ENCODE results near the gene CDC73. TPM values are rescaled to one million over a fixed set of nuclear protein-coding genes. Genes with fewer than 3 reads are reported as not detected.

The CDC73 gene
- total RNA-seq, 2 experiments from 2014 or later = 65.4 to 66.5 TPM

- POLR2A ChIA-PET = interaction anchor here (0.6 kb wide), 1 partner anchor 522 kb away, joined by 3 read pairs; no protein-coding TSS in a partner anchor
- no peaks in the 10 kb centered on the region for H3K27me3 Mint-ChIP-seq
- H3K36me3 Mint-ChIP-seq (ENCODE audit: low read depth) = peaks cover 89% of the 10 kb centered on the region
- DNase-seq (peak in 1 of 14 experiments; percentile 6), ATAC-seq (ENCODE audit: poor library complexity) (no peak)
- Histone ChIP-seq H3K9me3 (ENCODE audit: control insufficient read depth in 1 of 2, insufficient read depth in 1 of 2, low read length in 2 of 2) (peaks cover 0 to 4% of the 10 kb centered on the region in 2 experiments), H3K4me1 (ENCODE audit: insufficient read depth, low read length) (no peaks in the 10 kb centered on the region), H3K27me3 (ENCODE audit: control insufficient read depth in 1 of 2, insufficient read depth in 2 of 2, low read length in 2 of 2) (no peaks in the 10 kb centered on the region), H3K27ac (ENCODE audit: low read depth in 1 of 2, low read length in 2 of 2) (no peak overlapping the region), H3K4me3 (ENCODE audit: low read length) (no peak overlapping the region), H3K36me3 (ENCODE audit: insufficient read depth, low read length) (peaks cover 35% of the 10 kb centered on the region)
- H3K4me1 Mint-ChIP-seq (ENCODE audit: low read depth) = peaks cover 20% of the 10 kb centered on the region
- H3K4me3 Mint-ChIP-seq = no peak overlapping the region
- no peak for TF ChIP-seq CTCF (IDR thresholded peaks at IDR 0.05)
- intact Hi-C loops (cut with DNase I, micrococcal nuclease) = no loop called here
- CTCF ChIA-PET = no interaction called here
- H3K27ac Mint-ChIP-seq = no peak overlapping the region
- H3K9me3 Mint-ChIP-seq = no peaks in the 10 kb centered on the region
Observed at GRCh38 chr1:193216920-193217319, 95.1 kb downstream of the CDC73 start.

- H3K36me3 Mint-ChIP-seq (ENCODE audit: low read depth) = peaks cover 84% of the 10 kb centered on the region
- H3K27me3 Mint-ChIP-seq = no peaks in the 10 kb centered on the region
- no peak for ATAC-seq (ENCODE audit: poor library complexity)
- DNase-seq = no peak
- ChIA-PET CTCF (no interaction called here), POLR2A (no interaction called here)
- H3K27me3 ChIP-seq (ENCODE audit: control insufficient read depth in 1 of 2, insufficient read depth in 2 of 2, low read length in 2 of 2) = no peaks in the 10 kb centered on the region
- TF ChIP-seq CTCF (IDR thresholded peaks at IDR 0.05) = no peak
- H3K4me3 ChIP-seq (ENCODE audit: low read length) = no peak overlapping the region
- peaks cover 0 to 4% of the 10 kb centered on the region in 2 experiments for H3K9me3 ChIP-seq (ENCODE audit: control insufficient read depth in 1 of 2, insufficient read depth in 1 of 2, low read length in 2 of 2)
- H3K4me1 Mint-ChIP-seq (ENCODE audit: low read depth) = peaks cover 34% of the 10 kb centered on the region
- intact Hi-C loops (cut with DNase I, micrococcal nuclease) = no loop called here
- H3K9me3 Mint-ChIP-seq = no peaks in the 10 kb centered on the region
- H3K4me1 ChIP-seq (ENCODE audit: insufficient read depth, low read length) = no peaks in the 10 kb centered on the region
- H3K4me3 Mint-ChIP-seq = no peak overlapping the region
- no peak overlapping the region for H3K27ac Mint-ChIP-seq
- peaks cover 18% of the 10 kb centered on the region for H3K36me3 ChIP-seq (ENCODE audit: insufficient read depth, low read length)
- H3K27ac ChIP-seq (ENCODE audit: low read depth in 1 of 2, low read length in 2 of 2) = no peak overlapping the region
Observed at GRCh38 chr1:193219391-193219790, 97.6 kb downstream of the CDC73 start.

GRCh38 chr1:193221651-193222050, 99.8 kb downstream of the CDC73 start:
- H3K4me3 Mint-ChIP-seq = no peak overlapping the region
- H3K27me3 Mint-ChIP-seq = no peaks in the 10 kb centered on the region
- no peaks in the 10 kb centered on the region for H3K4me1 ChIP-seq (ENCODE audit: insufficient read depth, low read length)
- no peak overlapping the region for H3K27ac ChIP-seq (ENCODE audit: low read depth in 1 of 2, low read length in 2 of 2)
- POLR2A ChIA-PET = interaction anchor here (0.7 kb wide), 1 partner anchor 817 kb away, joined by 3 read pairs; no protein-coding TSS in a partner anchor
- TF ChIP-seq CTCF (IDR thresholded peaks at IDR 0.05) = no peak
- H3K9me3 ChIP-seq (ENCODE audit: control insufficient read depth in 1 of 2, insufficient read depth in 1 of 2, low read length in 2 of 2) = no peaks in the 10 kb centered on the region
- H3K27me3 ChIP-seq (ENCODE audit: control insufficient read depth in 1 of 2, insufficient read depth in 2 of 2, low read length in 2 of 2) = no peaks in the 10 kb centered on the region
- peaks cover 53% of the 10 kb centered on the region for H3K4me1 Mint-ChIP-seq (ENCODE audit: low read depth)
- no peak overlapping the region for H3K4me3 ChIP-seq (ENCODE audit: low read length)
- H3K36me3 Mint-ChIP-seq (ENCODE audit: low read depth) = peaks cover 80% of the 10 kb centered on the region
- ATAC-seq (ENCODE audit: poor library complexity) = no peak
- intact Hi-C loops (cut with DNase I, micrococcal nuclease) = no loop called here
- DNase-seq = no peak
- CTCF ChIA-PET = no interaction called here
- no peak overlapping the region for H3K27ac Mint-ChIP-seq
- H3K36me3 ChIP-seq (ENCODE audit: insufficient read depth, low read length) = peaks cover 11% of the 10 kb centered on the region
- H3K9me3 Mint-ChIP-seq = peaks cover 4% of the 10 kb centered on the region
